Stimulated activated CD8-positive, alpha-beta memory T cell treated with anti-CD3 and anti-CD28 coated beads, Interleukin-4, amount 100 ng/mL, for 4 hours (primary cell): Measurements from ENCODE around the gene GLCCI1.
A peak's percentile ranks its signal among the peaks of the same experiment; 100 is the strongest.
"Not testable (repeated sequence)": the region's sequence is repeated elsewhere in the genome, so short reads cannot be mapped to it uniquely, and the experiment has no call there.

Source experiments
- DNase-seq, 2 donors: peaks; one replicate each; pipeline ENCODE4 v3.0.0-alpha.2; 2020; ENCODE audit warnings: low read depth in 2 of 2, low spot score in 1 of 2

The GLCCI1 gene

DNA sequence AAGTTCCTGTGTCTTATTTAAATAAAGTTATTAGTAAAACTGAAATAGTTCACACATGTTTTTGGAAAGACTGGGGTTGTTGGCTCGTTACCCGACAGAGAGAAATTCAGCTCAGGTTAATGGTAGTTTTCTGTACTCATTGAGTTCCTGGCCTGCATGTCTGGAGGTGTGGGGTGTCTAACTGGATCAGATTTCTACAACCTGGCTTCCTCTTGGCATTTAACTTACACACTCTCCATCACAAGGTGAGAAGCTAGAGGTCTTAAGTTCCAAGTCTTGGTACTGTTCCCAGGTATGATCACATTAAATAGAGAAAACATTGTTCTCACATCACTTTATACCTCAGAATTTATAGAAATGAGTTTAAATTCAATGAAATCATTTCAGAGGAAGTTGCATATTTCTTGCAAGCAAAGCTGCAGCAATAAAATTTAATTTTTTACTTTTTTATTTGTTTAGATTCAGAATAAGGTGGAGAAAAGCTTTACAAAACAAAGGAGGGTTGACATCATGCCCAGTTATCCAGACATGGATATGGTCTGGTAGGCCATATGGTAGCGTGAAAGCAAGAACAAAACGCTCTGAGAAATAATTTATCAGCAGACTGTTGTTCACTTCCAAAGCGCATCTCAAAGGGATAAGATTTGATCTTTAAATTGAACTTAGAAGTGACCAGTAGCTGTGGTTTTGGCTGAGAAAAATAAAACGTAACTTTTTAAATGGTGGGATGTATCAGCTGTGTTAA, 120.6 kb downstream of the GLCCI1 start:
- no peak for DNase-seq

DNA sequence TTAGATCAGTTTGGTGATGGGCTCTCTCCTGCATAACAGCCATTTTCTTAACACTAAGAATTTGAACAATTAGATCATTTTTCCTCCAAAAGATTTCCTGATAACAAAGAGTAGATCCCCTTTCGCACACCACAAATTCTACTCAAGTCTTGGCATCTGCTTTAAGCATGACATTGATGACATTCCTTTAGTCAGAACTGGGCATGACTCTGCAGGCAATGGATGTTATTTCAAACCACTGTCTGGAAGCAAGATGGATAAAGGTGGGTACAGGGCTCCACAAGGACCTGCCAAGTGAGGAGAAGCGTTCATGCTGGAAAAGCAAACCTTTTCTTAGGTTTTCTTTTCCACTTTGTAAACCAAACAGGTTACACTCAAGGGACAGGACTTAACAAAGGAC, 123.5 kb downstream of the GLCCI1 start:
- DNase-seq = no peak

DNA sequence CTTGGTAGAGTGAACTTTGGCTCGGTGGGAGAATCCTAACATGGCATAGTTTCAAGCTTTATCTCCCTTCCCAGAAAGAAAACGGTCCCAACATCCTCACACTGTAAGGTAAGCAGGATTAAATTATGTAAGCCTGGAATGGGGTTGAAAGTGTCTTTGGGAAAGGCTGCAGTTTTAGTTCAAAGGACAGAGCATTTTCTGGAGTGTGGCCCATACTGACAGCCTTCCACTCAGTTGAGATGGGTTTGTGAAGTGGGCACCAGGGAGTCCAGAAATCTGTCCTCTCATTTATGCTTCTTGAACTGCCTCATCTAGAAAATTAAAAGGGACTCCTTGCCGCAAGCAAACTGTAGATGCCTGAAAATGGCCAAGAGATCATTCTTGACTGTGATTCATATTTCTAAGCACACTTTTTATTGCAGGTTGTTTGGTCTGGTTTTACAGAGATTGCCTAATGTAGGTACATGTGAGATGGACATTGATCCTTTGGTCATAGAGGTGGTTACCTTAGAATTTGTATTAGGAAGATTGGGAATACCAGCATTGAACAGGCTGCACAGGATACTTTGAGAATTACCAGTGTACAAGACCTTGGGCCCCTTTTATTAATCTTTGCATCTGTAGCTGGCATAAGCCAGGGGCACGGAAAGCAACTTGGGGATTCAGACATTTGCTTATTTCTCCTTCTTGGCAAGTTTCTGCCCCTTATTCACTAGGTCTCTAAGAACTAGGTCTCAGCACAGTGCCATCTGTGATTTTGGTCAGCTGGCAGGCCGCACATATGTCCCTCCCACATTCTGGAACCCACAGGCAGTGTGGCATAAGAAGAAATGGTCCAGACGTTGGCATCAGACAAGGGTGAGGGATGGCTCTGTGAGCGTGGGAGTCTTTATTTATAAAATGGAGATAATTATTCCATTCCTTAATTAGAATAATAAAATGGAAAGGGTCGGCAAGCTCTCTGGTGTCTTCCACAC, 125.9 kb downstream of the GLCCI1 start:
- no peak for DNase-seq

DNA sequence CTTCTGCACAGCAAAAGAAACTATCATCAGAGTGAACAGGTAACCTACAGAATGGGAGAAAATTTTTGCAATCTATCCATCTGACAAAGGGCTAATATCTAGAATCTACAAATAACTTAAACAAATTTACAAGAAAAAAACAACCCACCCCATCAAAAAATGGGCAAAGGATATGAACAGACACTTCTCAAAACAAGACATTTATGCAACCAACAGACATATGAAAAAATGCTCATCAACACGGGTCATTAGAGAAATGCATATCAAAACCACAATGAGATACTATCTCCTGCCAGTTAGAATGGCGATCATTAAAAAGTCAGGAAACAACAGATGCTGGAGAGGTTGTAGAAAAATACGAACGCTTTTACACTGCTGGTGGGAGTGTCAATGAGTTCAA, 132.7 kb downstream of the GLCCI1 start:
- not testable (repeated sequence) for DNase-seq

DNA sequence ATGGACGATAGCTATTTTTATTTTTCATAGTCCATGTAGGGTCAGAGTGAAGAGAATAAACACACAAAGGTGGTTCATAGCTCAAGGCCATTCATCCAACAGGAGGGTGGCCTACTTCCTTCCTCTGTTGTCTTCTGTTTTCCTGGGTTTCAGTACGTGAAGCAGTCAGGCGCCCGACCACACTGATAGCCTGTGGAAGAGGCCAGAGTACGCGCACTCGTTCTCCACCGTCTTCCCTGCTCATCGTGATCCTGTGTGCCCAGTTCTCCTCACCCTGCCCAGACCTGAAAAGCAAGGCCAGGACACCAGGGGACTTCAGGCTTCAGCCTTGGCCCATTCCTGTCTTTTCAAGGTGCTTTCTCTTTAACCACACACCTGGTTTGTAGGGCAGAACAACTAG, 134.7 kb downstream of the GLCCI1 start:
- no peak for DNase-seq

DNA sequence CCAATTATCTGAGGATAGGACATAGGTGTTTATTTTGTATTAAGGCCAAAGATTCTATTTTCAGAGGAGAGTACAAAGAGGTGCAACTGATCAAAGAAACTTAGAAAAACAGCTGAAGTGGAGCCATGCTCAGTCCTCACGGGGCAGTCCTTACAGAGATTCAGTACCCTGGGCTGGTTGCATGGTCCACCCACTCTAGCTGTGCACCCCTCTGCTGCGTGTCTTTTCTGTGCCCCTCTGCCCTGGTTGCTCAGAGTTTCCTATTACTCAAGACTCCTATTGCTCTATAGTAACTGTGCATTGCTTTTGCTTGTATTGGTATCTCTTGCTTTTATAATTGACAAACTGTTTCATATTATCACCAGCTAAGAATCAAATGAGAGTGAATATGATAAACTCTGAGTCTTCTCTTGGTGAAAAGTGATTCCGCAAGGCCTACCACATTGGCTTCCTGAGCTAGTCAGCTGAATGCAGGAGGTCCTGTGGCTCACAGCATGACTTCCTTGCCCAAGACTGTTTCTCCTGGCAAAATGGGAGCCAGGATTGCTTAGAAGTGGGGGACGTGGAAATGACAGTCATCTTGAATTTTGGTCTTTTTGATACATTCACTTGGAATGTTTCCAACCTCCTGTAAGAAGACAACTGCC, 137.0 kb downstream of the GLCCI1 start:
- no peak for DNase-seq

DNA sequence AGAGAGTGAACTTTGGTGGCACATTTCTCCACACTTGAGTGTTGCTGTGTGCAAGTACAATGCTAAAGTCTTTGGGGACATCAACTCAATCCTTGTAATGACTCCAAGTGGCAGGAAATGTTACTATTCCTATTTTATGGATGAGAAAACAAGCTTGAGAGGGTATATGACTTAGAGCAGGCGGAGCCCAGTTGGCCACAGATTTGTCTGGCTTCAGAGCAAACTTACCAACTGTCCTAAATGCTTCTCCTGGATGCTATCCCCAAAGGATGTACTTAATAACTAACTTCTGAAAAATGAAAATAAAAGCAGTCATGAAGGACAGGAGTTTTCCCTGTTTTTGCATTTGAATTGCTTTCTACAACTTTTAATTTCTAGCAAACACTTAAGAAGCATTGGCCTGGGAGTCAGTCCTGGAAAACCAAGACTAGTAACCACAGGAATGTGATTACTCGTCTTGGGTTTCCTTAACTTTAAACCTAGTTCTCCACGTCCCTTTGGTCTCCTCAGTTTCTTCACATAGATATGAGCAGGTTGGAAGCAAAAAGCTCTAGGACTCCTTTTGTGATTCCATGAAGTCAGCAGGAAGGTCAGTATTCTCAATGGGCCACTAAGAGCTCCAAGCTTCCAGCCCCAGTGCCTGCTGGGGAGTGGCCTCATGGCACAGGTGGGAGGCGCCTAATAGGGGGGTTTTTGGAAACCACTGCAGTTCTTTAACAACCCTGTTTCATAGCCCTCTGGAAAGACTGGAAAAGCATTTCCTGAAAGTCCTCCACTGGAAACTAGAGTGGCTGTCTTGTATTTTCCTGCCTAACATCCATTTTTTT, 140.8 kb downstream of the GLCCI1 start:
- no peak for DNase-seq

DNA sequence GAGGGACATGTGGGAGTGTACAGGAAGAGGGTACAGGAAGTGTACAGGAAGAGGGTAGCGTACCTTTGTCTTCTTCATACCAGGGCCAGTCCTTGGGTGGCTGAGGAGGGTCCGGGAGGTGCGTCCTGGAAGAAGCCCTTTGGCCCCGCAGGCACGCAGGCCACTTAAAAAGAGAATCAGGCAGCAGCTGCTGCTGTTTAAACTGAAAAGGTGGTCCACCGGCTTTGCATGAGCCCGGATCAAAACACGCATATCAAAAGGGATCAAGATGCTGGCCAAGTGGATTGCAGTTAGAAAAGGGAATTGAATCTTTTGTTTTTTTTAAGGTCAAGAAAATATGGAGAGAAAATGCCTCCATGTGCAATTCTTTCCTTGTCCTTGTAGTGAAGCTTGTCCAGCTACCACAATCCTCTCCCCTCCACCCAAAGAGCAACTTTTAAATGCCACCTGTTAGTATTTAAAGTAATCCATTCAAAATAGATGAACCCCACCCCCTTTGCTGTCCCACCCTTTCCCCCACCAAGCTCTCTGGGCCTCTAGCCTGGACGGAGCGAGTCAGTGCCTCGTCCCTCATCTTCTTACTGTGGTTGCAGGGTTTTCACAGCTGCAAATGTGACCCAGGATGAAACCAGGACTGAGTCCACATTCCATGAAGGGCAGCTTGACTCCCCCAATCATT, 142.8 kb downstream of the GLCCI1 start:
- no peak for DNase-seq

DNA sequence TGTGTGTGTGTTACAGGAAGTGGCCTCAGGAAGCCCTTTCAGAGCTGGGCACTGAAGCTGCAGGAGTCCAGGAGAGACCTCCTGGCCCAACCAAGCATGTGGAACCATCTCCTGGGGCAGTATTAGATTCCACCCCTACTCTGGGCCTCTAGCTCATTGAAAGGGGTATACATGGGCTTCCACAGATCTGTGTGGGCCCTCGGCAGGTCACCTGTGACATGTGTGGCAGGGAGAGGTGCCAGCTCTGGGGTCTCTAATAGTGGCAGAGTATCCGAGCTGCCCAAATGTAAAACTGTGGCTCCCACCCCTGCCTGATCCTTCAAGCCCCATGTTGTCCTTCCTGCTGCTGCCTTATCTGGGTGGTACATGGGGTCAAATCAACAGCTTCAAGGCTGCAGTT, 144.1 kb downstream of the GLCCI1 start:
- no peak for DNase-seq

DNA sequence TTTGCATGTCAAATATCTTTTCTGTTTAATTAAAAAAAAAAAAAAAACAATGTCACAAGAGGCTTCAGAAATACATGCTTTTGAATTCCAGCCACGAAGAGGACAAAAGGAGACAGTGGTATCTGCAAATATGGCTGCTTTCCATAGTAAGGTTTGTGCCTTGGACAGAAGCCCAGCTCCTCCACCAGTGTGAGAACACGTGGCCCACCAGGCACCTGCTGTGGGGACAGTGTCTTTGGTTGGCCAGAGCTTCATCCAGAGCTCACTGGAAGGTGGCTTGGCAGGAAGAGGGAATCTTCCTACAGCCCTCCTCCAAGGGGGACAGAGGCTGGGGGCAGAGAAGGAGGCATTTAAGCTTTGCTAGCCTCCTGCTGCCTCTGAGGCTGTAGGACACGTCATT, 144.6 kb downstream of the GLCCI1 start:
- no peak for DNase-seq

DNA sequence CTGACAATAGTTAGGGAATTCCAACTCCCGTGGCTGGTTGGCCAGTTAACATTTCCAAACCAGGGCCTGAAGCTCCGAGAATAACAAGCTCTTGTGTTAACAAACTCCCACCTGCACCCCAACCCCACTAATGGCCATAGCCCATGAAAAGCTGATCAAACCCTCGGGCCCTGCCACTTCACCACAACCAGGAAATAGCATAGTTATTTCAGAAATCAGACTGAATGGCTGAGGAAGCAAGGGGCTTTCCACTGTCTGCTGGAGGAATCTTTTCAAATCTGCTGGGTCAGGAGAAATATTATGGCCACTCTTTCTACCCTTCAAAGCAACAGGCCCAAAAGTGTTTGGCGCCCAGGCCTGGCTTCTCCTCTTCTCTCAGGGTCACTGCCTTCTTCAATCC, 145.6 kb downstream of the GLCCI1 start:
- DNase-seq = no peak

DNA sequence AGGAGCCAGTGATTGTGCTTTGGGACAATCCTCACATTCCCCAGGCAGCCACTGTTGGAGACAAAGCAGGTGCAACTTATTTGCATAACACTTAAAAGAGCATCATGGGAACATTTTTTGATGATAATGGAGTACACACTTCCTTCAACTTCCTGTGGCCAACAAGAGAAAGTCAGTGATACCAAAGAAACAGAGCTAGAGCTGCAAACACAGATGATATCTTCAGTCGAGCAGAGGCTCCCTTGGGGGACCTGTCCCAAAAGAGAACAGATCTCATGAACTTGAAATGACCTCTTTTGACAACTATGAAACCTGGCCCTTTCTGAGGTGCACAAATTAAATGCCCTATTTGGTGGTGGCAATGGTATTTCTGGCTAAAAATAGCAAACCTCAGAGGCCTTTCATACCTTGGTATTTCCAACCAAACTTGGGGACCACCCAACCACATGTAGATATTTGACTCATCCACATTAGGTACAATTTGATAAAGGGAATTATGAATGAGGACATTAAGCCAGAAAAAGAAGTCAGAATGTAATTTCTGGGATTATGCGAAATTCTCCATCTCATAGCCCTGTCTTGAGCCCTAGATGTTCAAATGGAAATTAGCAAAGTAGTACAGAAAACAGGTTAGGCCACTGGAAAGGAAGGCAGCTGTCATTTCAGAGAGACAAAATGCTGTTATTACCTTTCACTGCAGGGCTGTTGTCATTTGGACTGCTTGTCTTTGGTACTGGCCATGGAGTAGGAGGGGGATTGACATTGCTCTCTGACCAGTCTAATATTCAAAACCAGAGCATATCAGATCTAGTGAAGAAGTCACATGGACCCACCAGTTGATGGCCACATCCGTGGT, 147.2 kb downstream of the GLCCI1 start:
- no peak for DNase-seq

DNA sequence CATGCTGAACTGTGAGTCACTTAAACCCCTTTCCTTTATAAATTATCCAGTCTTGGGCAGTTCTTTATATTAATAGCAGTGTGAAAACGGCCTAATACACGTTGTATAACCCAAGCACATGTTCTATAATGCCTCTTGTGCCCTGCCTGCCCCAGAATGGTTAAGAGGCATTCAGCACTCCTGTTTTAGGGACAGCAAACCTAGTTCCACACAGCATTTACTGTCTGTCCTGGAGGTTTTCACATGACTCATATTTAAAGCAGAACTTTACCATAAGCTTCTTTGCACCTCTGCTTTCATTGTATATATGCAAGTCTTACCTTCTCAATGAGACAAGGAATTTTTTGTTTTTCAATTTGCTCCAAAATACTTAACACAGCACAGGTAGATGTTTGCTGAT, 148.6 kb downstream of the GLCCI1 start:
- no peak for DNase-seq

DNA sequence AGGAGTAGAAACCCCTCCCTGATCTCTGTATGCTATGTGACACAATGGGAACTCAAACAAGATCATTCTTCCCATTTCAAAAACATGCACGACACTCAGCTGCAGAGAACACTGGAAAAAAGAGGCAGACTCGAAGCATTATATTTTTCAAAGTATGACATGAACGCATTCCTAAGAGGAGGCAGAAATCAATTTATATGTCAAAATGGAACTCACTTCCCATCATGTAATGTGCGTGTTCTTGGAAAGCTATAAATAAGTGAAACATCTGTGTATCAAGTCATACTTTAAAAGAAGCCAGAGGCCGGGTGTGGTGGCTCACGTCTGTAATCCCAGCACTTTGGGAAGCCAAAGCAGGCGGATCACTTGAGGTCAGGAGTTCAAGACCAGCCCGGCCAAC, 150.7 kb downstream of the GLCCI1 start:
- DNase-seq = no peak

DNA sequence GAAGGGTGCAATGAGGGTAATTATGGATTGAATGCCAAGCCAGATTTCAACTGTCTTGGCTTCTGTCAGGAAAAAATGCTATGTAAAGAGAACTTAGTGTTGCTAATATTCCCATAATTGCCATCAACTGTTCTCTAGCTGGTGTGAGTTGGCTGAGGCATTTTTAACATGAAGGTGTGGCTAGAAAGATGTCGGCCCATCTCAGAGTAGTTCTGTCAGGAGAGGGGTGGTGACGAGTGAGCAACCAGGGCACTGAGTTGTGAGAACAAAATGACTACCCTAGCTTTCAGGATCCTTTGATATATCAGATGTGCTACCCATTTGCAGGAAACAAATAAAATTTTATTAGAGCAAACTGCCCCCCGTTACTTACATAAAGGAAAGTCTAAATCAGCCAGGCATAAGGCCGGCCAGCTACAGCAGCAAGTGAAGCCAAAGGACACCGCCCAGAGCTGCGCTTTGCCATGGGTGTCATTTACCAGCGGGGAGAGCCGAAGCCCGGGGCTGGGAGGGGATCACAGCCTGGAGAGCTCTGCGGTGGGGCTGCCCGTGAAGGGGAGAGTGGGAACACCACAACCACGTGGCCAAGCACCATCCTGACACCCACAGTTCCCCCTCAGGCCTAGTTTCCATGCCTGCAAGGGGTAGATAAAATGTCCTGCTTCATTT, 151.9 kb downstream of the GLCCI1 start:
- no peak for DNase-seq

DNA sequence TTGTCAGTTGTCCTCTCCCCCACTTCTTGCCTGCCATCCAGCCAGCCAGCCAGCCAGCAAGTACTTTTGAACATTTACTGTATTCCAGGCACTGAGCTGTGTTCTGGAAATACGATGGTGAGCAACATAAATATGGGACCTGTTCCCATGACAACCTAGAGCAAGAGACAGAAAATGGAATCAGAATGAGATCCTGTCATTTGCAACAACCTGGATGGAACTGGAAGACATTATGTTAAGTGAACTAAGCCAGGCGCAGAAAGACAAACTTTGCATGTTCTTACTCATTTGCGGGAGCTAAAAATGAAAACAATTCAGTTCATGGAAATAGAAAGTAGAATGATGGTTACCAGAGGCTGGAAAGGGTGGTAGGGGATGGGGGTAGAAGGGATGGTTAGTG, 152.6 kb downstream of the GLCCI1 start:
- DNase-seq = no peak

DNA sequence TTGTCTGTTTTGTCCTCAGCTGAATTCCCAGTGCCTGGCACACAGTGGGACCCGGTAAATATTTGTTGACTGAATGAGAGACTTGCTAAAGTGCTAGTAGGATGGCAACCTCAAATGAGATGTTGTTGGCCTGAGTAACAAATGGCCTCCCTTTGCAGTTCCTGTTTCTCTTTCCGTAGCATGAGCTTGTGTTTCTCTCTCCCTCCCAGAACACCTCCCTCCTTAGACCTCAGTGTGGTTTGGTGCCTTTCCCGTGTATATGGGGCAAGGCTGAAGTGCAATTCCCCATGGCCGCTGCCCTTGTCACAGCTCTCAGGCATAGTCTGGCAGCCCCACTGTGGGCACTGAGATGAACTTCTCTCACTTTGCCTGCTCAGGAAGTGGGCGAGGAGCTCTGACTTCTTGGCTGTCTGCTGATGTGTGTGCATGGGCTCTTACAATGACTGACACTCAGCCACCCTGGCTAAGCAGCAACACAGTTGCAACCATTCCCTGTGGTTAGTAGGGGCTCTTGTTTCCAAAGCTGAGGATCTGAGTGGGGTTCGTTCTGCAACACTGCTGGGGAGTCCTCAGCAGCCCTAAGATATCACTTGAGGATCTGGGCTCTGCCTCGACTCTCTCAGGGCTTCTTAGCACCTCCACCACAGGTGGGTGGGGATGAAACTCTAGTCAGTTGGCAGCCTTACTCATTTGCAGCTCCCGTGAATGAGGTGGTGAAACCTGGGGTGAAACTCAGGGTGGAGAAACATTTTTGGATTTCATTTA, 157.3 kb downstream of the GLCCI1 start:
- DNase-seq = peak; percentile 40 to 63

DNA sequence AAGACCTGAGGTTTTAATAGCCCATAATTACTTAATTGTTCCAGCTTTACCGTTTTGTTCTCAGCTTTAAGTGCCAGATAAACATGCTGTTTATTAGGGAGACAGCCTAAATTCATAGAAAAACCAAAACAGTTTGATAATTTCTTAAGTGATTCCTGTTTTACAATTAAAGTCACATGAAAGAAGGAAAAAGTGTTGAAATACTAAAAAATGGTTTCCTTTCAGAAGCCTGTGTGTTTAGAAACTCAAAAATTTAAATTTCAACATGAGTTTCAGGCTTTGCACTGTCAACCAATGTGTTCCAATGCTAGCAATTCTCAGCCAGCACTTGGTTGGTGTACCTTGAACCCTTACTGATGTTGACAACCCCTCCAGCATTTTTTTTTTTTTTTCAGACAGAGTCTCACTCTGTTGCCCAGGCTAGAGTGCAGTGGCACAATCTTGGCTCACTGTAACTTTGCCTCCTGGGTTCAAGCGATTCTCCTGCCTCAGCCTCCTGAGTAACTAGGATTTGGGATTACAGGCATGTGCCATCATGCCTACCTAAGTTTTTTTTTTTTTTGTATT, 158.1 kb downstream of the GLCCI1 start:
- DNase-seq = no peak
